ENCODE measurements around the gene F11. TPM values are rescaled to one million over a fixed set of nuclear protein-coding genes. Genes with fewer than 3 reads are reported as not detected.

F11 gene
- total and polyA plus RNA-seq, 2 experiments from 2014 or later = not detected

DNA sequence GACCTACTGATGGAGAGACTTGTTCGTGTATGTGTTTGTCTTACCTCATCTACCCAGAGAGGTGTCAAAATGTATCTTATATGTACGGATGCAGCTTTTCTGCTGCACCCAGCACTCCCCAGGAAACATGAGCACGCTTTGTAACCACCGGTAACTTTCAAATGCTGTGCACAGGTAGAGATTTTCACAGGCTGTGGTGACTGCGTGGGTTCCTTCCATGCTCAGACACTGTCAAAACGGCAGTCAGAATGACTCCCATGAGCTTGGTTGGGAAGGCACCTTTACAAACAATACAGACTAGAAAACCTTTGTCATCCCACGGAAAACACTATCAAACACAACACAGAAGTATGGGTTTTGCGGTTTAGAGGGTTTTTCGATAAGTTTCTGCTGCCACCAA, 28.2 kb downstream of the F11 start:
- Histone ChIP-seq H3K27me3 (replicated peaks; ENCODE audit: insufficient read depth) (peaks cover 11% of the 10 kb centered on the region; the same call in 1 of the 2 replicates), H3K79me2 (ENCODE audit: insufficient read depth) (no peaks in the 10 kb centered on the region), H3K36me3 (ENCODE audit: low read depth) (no peaks in the 10 kb centered on the region), H4K20me1 (ENCODE audit: insufficient read depth) (no peaks in the 10 kb centered on the region), H3K9me2 (ENCODE audit: insufficient read depth) (no peaks in the 10 kb centered on the region), H3K4me3 (no peak overlapping the region), H3K27ac (no peak overlapping the region), H3K4me2 (ENCODE audit: unreplicated experiment) (no peak overlapping the region), H3K9ac (no peak overlapping the region), H3K4me1 (ENCODE audit: insufficient read depth) (no peaks in the 10 kb centered on the region), H3F3A (ENCODE audit: insufficient read depth) (no peaks in the 10 kb centered on the region), H2AFZ (no peak overlapping the region), H3K9me3 (ENCODE audit: low read depth) (no peaks in the 10 kb centered on the region)
- TF ChIP-seq EZH2phosphoT487 (IDR thresholded peaks at IDR 0.05; ENCODE audit: insufficient read depth, low read depth) (no peak), EZH2 (IDR thresholded peaks at IDR 0.05; ENCODE audit: insufficient read depth, poor library complexity, severe bottlenecking) (no peak)
- no peak for DNase-seq
- WGBS, 2 experiments (ENCODE audit: low coverage in 1 of 2, low lambda C conversion rate in 2 of 2, missing lambda C conversion rate in 2 of 2) = 63 to 64% methylated on average over 9 of the region's 9 CpGs
- in situ Hi-C loops (cut with MboI) = loop anchor here (10.0 kb wide), 1 partner anchor 291 kb away; no protein-coding TSS in a partner anchor

DNA sequence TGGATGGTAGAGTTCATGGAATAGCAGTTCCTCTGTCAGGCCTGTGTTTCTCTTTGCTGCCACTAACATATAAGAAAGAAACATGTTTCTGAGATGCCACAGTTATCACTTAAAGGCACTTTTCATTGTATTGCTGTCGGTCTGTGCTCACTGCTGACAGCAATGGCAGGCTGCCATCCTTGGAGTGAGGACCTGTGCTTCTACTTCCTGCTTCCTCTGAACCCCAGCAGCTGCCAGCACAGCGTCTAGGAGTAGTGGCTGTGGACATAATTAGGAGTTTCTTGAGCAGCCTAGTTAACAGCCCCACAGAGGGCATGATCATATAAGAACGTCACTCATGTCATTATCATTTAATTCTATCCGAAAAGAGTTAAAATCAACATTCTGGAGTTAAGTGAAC, 30.5 kb downstream of the F11 start:
- H3K4me1 ChIP-seq (ENCODE audit: insufficient read depth) = no peaks in the 10 kb centered on the region
- no peak for DNase-seq
- no peaks in the 10 kb centered on the region for H3K9me2 ChIP-seq (ENCODE audit: insufficient read depth)
- H3K9me3 ChIP-seq (ENCODE audit: low read depth) = no peaks in the 10 kb centered on the region
- no peak overlapping the region for H3K4me2 ChIP-seq (ENCODE audit: unreplicated experiment)
- H3K27me3 ChIP-seq (replicated peaks; ENCODE audit: insufficient read depth) = peaks cover 27% of the 10 kb centered on the region
- no peak overlapping the region for H2AFZ ChIP-seq
- no peaks in the 10 kb centered on the region for H3K36me3 ChIP-seq (ENCODE audit: low read depth)
- TF ChIP-seq EZH2phosphoT487 (IDR thresholded peaks at IDR 0.05; ENCODE audit: insufficient read depth, low read depth) (no peak), EZH2 (IDR thresholded peaks at IDR 0.05; ENCODE audit: insufficient read depth, poor library complexity, severe bottlenecking) (no peak)
- in situ Hi-C loops (cut with MboI) = loop anchor here (10.0 kb wide), 1 partner anchor 288 kb away; no protein-coding TSS in a partner anchor
- H3K27ac ChIP-seq = no peak overlapping the region
- no peak overlapping the region for H3K9ac ChIP-seq
- H4K20me1 ChIP-seq (ENCODE audit: insufficient read depth) = no peaks in the 10 kb centered on the region
- H3K4me3 ChIP-seq = no peak overlapping the region
- no peaks in the 10 kb centered on the region for H3F3A ChIP-seq (ENCODE audit: insufficient read depth)
- 44 to 48% methylated on average over 4 of the region's 4 CpGs for WGBS, 2 experiments (ENCODE audit: low coverage in 1 of 2, low lambda C conversion rate in 2 of 2, missing lambda C conversion rate in 2 of 2)
- H3K79me2 ChIP-seq (ENCODE audit: insufficient read depth) = no peaks in the 10 kb centered on the region

DNA sequence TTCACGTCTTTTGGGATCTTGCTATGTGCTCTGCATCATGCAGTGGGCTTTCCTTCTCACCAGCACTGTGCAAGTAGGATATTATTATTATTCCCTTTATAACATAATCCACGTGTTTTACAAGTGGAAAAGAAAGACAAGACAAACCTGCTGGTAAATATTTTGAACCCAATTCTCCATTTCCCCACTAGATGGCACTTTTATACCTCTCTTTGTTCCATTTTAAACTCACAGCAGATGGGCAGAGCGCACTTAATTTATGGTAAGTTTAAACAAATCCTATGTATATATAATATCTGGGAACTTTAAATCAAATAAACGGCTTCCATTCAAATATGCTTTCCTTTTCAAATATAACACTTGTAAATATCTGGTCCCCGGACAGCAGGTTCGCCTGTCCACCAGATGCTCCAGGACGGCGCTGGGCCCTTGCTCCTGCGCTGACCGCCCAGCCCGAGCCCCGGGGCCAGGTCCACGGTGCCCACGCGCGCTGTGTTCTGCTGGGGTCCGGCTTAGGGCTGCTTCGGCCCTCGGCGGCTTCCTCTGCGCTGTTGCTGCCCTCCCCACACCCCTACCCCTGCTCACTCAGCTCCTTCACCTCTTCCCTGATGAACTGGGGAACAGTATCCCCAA, 31.1 kb downstream of the F11 start:
- Histone ChIP-seq H3K4me3 (no peak overlapping the region), H3K9ac (no peak overlapping the region), H3K4me1 (ENCODE audit: insufficient read depth) (no peaks in the 10 kb centered on the region), H3K27me3 (replicated peaks; ENCODE audit: insufficient read depth) (peaks cover 30% of the 10 kb centered on the region), H3K36me3 (ENCODE audit: low read depth) (no peaks in the 10 kb centered on the region), H3K9me3 (ENCODE audit: low read depth) (no peaks in the 10 kb centered on the region), H3K4me2 (ENCODE audit: unreplicated experiment) (no peak overlapping the region), H3K27ac (no peak overlapping the region), H3K9me2 (ENCODE audit: insufficient read depth) (no peaks in the 10 kb centered on the region), H4K20me1 (ENCODE audit: insufficient read depth) (no peaks in the 10 kb centered on the region), H2AFZ (no peak overlapping the region), H3K79me2 (ENCODE audit: insufficient read depth) (no peaks in the 10 kb centered on the region), H3F3A (ENCODE audit: insufficient read depth) (no peaks in the 10 kb centered on the region)
- in situ Hi-C loops (cut with MboI) = loop anchor here (10.0 kb wide), 1 partner anchor 288 kb away; no protein-coding TSS in a partner anchor
- no peak for TF ChIP-seq EZH2phosphoT487 (IDR thresholded peaks at IDR 0.05; ENCODE audit: insufficient read depth, low read depth)
- peak; percentile 60 for DNase-seq
- 18 to 19% methylated on average over 20 to 21 of the region's 21 CpGs for whole genome bisulfite sequencing, 2 experiments (ENCODE audit: low coverage in 1 of 2, low lambda C conversion rate in 2 of 2, missing lambda C conversion rate in 2 of 2)

DNA sequence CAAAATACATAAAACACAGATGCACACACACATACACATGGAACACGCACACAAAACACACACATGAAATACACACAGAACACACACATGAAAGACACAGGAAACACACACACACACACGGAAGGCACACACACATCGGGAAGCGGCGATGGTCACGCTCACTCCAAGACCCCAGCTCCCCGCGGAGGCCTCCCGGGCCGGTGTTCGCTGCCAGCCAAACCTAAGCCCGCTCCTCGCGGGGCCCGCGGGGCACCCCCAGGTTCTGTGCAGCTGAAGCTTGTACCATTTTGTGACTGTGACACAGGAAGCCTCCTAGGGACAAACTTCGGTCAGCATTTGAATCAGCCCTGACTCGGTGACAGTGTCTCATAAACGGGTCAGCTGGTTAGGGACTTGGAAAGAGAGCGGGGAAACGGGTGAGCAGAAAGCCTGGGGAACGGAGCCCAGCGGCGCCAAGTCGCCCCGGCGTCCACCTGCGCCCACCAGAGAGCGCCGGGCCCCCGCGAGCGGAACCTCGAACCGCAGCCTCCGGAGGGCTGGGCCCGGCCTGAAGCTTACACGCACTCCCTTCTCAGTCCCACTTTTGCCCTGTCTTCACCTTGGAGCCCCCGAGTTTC, 32.1 kb downstream of the F11 start:
- Histone ChIP-seq H3K9ac (no peak overlapping the region), H4K20me1 (ENCODE audit: insufficient read depth) (no peaks in the 10 kb centered on the region), H3F3A (ENCODE audit: insufficient read depth) (no peaks in the 10 kb centered on the region), H3K79me2 (ENCODE audit: insufficient read depth) (no peaks in the 10 kb centered on the region), H3K27me3 (replicated peaks; ENCODE audit: insufficient read depth) (peaks cover 30% of the 10 kb centered on the region), H3K4me2 (ENCODE audit: unreplicated experiment) (no peak overlapping the region), H3K4me3 (no peak overlapping the region), H3K9me3 (ENCODE audit: low read depth) (no peaks in the 10 kb centered on the region), H3K27ac (no peak overlapping the region), H3K36me3 (ENCODE audit: low read depth) (no peaks in the 10 kb centered on the region), H3K9me2 (ENCODE audit: insufficient read depth) (no peaks in the 10 kb centered on the region), H2AFZ (no peak overlapping the region), H3K4me1 (ENCODE audit: insufficient read depth) (no peaks in the 10 kb centered on the region)
- no peak for DNase-seq
- WGBS, 2 experiments (ENCODE audit: low coverage in 1 of 2, low lambda C conversion rate in 2 of 2, missing lambda C conversion rate in 2 of 2) = 23 to 24% methylated on average over 39 of the region's 39 CpGs
- no peak for TF ChIP-seq EZH2phosphoT487 (IDR thresholded peaks at IDR 0.05; ENCODE audit: insufficient read depth, low read depth)
- no peak for TF ChIP-seq EZH2 (IDR thresholded peaks at IDR 0.05; ENCODE audit: insufficient read depth, poor library complexity, severe bottlenecking)
- in situ Hi-C loops (cut with MboI) = loop anchor here (10.0 kb wide), 1 partner anchor 287 kb away; no protein-coding TSS in a partner anchor
